Fibroblast of pulmonary artery (primary cell): ENCODE data around the gene MXD4.

Experiments used
- DNase-seq: peaks from one replicate; pipeline ENCODE4 v3.0.0-alpha.2; 2010; ENCODE audit warnings: low read depth
- H3K4me3 ChIP-seq: replicated peaks from 2 replicates; pipeline ENCODE4 v1.5.1; 2011; ENCODE audit warnings: low read depth, mild to moderate bottlenecking, control low read depth, low read length, moderate library complexity
- CTCF ChIP-seq: IDR thresholded peaks from 2 replicates; pipeline ENCODE4 v1.5.1; 2011; ENCODE audit warnings: mild to moderate bottlenecking, control low read depth, low read length, inconsistent platforms; ENCODE audit errors: missing control alignments

MXD4 gene

GRCh38 chr4:2291705-2292645, 30.1 kb upstream of the MXD4 start:
- no peak for DNase-seq
- H3K4me3 ChIP-seq = no peak overlapping the region
- TF ChIP-seq CTCF = no peak

DNA sequence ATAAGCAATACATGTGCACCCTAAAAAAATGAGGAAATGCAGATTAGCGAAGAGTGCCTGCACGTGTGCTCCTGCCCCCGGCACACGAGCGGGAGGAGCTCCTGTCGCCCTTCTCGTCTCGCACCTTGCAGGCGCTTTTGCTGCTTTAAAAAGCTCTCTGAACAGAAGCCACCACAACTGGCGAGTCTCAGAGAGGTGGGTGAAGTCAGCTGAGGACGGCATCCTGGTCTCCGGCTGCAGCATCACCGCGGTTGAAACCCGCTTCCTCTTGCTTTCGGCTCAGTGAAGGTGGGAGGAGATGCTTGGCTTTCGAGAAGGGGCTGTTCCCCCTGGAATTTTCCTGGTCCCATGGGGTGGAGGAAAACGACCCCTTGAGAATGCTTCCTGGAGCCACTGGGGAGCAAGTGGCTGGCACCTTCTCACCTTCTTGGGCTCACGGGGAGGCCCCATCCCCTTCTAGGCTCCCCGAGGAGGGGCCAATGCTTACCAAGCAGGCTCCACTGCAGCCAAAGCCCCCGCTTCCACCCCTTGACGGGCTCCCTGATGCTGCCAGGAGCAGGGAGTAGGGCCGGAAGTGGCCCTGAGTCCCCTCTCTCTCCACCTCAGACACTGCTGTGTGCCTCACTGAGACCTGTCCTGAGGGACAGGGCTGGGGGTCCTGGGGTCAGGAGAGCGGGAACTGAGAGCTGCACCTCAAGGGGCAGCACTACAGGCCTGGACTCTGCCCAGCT, 29.2 kb upstream of the MXD4 start:
- no peak for TF ChIP-seq CTCF
- DNase-seq = no peak
- no peak overlapping the region for H3K4me3 ChIP-seq

DNA sequence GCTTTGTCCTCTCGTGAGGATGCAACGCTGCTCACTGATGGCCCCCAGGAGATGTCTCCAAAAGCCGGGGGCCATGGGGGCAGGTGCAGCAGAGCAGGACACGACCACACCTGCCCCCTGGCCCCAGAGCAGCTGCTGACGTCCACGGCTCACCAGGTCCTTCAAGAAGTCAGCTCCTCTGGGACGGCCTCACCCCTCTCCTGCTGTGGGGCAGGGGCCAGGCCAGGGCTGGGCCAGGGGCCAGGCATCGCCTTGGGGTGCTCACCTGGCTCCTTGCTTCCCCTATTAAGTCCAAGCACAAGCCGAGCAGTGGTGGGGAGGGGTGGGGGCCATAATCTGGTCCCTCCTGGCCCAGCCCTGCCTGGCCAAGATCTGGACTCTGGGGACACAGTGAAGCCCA, 28.6 kb upstream of the MXD4 start:
- no peak for TF ChIP-seq CTCF
- no peak for DNase-seq
- H3K4me3 ChIP-seq = no peak overlapping the region

DNA sequence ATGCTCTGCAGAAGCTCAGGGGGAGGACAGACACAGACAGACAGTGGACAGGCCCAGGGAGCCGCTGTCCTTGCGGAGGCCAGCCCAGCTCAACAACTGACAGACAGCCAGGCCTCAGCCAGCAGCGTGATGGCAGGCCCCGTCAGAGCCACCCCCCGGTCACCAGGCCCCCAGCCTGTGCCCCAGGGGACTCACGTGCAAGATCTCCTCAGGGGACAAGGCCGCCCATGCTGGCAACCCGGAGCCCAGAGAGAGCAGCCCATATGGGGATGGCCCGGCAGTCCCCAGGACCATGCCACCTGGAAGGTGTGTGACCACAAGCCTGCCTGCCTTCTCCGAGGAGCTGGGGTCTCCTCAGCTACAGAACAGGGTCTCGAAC, 28.0 kb upstream of the MXD4 start:
- no peak for TF ChIP-seq CTCF
- H3K4me3 ChIP-seq = no peak overlapping the region
- DNase-seq = no peak

- DNase-seq = no peak
- TF ChIP-seq CTCF = no peak
Measured at GRCh38 chr4:2289311-2289954, 27.5 kb upstream of the MXD4 start.

DNA sequence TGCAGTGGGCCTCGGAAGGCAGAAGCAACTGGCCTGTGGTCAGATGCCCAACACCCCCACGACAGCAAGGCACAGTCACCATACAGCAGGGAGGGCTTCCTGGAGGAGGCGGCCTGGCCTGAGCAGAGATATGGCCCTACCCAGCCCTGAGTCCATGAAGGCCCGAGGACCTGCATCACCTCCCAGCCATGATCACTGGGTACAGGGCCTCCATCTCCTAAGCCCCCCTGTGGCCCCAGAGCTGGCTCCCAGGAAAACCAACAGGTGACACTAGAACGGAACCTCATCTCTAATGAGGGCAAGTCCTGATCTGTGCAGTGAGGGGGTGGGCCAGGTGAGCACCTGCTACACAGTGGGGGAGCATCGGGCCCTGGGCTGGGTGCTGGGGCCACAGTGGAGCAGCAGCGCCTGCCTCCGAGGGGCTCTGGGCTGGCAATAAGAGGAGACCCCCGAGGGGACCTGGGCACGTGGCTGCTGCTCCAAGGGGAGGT, 26.2 kb upstream of the MXD4 start:
- H3K4me3 ChIP-seq = no peak overlapping the region
- TF ChIP-seq CTCF = no peak
- DNase-seq = no peak

More at GRCh38 chr4:2289311-2289954, 27.5 kb upstream of the MXD4 start:
- H3K4me3 ChIP-seq = no peak overlapping the region
